GM23338 (cell line): ENCODE data around the gene CDC42EP2. TPM values are rescaled to one million over a fixed set of nuclear protein-coding genes. Genes with fewer than 3 reads are reported as not detected.

Experiments
- ATAC-seq: fragments of 200-7000 bp; cut with Tn5 transposase; 3 replicates; pipeline ENCODE4 v1.9.1; 2020
- DNase-seq: peaks from one replicate; pipeline ENCODE4 v3.0.0-alpha.2; 2015; ENCODE audit warnings: low spot score
- H2AFZ ChIP-seq: fragments of 200-600 bp; sonication (generic); 2 replicates; pipeline ENCODE4 v1.8.0; 2016; ENCODE audit warnings: antibody characterized with exemption, mild to moderate bottlenecking, moderate library complexity
- H3F3A ChIP-seq: fragments of 200-600 bp; sonication (generic); replicated peaks from 2 replicates; pipeline ENCODE4 v1.8.0; 2017; ENCODE audit warnings: antibody characterized with exemption, mixed run types, low read depth
- H3K27ac ChIP-seq: fragments of 200-600 bp; sonication (generic); 2 replicates; pipeline ENCODE4 v1.6.1; 2016; ENCODE audit warnings: low read depth
- H3K27me3 ChIP-seq: fragments of 200-600 bp; sonication (generic); 2 replicates; pipeline ENCODE4 v1.8.0; 2016; ENCODE audit warnings: mild to moderate bottlenecking, mixed run types, moderate library complexity; ENCODE audit not compliant: insufficient read depth
- H3K36me3 ChIP-seq: fragments of 200-600 bp; sonication (generic); 2 replicates; pipeline ENCODE4 v1.8.0; 2016; ENCODE audit warnings: mild to moderate bottlenecking; ENCODE audit not compliant: insufficient read depth
- H3K4me1 ChIP-seq: fragments of 200-600 bp; sonication (generic); 2 replicates; pipeline ENCODE4 v1.8.0; 2016; ENCODE audit warnings: mild to moderate bottlenecking, moderate library complexity; ENCODE audit not compliant: insufficient read depth
- H3K4me2 ChIP-seq: fragments of 200-600 bp; sonication (generic); 2 replicates; pipeline ENCODE4 v1.7.1; 2017; ENCODE audit warnings: mixed run types
- H3K4me3 ChIP-seq: fragments of 200-600 bp; sonication (generic); 2 replicates; pipeline ENCODE4 v1.6.1; 2016; ENCODE audit warnings: mixed run types
- H3K79me2 ChIP-seq: fragments of 200-600 bp; sonication (generic); replicated peaks from 2 replicates; pipeline ENCODE4 v1.8.0; 2017; ENCODE audit warnings: mild to moderate bottlenecking; ENCODE audit not compliant: insufficient read depth
- H3K9me2 ChIP-seq: fragments of 200-600 bp; sonication (generic); 2 replicates; pipeline ENCODE4 v1.8.0; 2017; ENCODE audit not compliant: insufficient read depth
- H4K20me1 ChIP-seq: fragments of 200-600 bp; sonication (generic); replicated peaks from 2 replicates; pipeline ENCODE4 v1.8.0; 2017; ENCODE audit warnings: mild to moderate bottlenecking; ENCODE audit not compliant: insufficient read depth
- H3K27ac Mint-ChIP-seq: 2 replicates; pipeline ENCODE4 v1.8.0; 2020; ENCODE audit warnings: inconsistent platforms, mild to moderate bottlenecking, moderate library complexity, mixed read lengths
- H3K27me3 Mint-ChIP-seq: 3 replicates; pipeline ENCODE4 v1.8.0; 2022; ENCODE audit warnings: low read depth, mild to moderate bottlenecking, moderate library complexity, mixed read lengths, inconsistent platforms; ENCODE audit not compliant: insufficient read depth, poor library complexity
- H3K36me3 Mint-ChIP-seq: 3 replicates; pipeline ENCODE4 v1.8.0; 2021; ENCODE audit warnings: low read depth, mild to moderate bottlenecking, inconsistent platforms, moderate library complexity, mixed read lengths
- H3K4me1 Mint-ChIP-seq: 3 replicates; pipeline ENCODE4 v1.8.0; 2020; ENCODE audit warnings: mild to moderate bottlenecking, inconsistent platforms, mixed read lengths
- H3K4me3 Mint-ChIP-seq: 3 replicates; pipeline ENCODE4 v1.8.0; 2021; ENCODE audit warnings: moderate library complexity, mild to moderate bottlenecking, inconsistent platforms, mixed read lengths
- H3K9me3 Mint-ChIP-seq: 3 replicates; pipeline ENCODE4 v1.8.0; 2020; ENCODE audit warnings: moderate library complexity, mild to moderate bottlenecking, inconsistent platforms, mixed read lengths
- CREB1 ChIP-seq: fragments of 250-450 bp; sonication (Bioruptor Pico); IDR thresholded peaks from 2 replicates; pipeline ENCODE4 v1.5.0; 2020; ENCODE audit warnings: low read depth, mild to moderate bottlenecking, moderate library complexity
- CTCF ChIP-seq, 2 experiments: fragments of 200-600 bp in 1 of 2; sonication (generic) in 1 of 2; conservative IDR thresholded peaks; 2 replicates each; pipeline versions ENCODE4 v1.5.1 to v1.6.1; 2016 to 2017; ENCODE audit warnings: antibody characterized with exemption in 2 of 2, low read depth in 2 of 2, mild to moderate bottlenecking in 2 of 2, moderate library complexity in 1 of 2
- ETS1 ChIP-seq: IDR thresholded peaks from 2 replicates; pipeline ENCODE4 v1.6.1; 2016; ENCODE audit warnings: antibody characterized with exemption
- EZH2 ChIP-seq: fragments of 200-600 bp; sonication (generic); IDR thresholded peaks from one replicate; pipeline ENCODE4 v1.8.0; 2017; ENCODE audit warnings: antibody characterized with exemption, mild to moderate bottlenecking, low read depth; ENCODE audit not compliant: unreplicated experiment
- EZH2phosphoT487 ChIP-seq: fragments of 200-600 bp; sonication (generic); IDR thresholded peaks from one replicate; pipeline ENCODE4 v1.8.1; 2018; ENCODE audit warnings: antibody characterized with exemption; ENCODE audit not compliant: unreplicated experiment
- JUNB ChIP-seq: IDR thresholded peaks from one replicate; pipeline ENCODE4 v1.6.1; 2016; ENCODE audit warnings: antibody characterized with exemption; ENCODE audit not compliant: unreplicated experiment
- NANOG ChIP-seq: IDR thresholded peaks from 2 replicates; pipeline ENCODE4 v1.6.1; 2016; ENCODE audit warnings: antibody characterized with exemption, borderline replicate concordance
- POLR2AphosphoS5 ChIP-seq: IDR thresholded peaks from 2 replicates; pipeline ENCODE4 v1.6.1; 2016; ENCODE audit warnings: antibody characterized with exemption, low read depth
- REST ChIP-seq: IDR thresholded peaks from one replicate; pipeline ENCODE4 v1.6.1; 2018; ENCODE audit warnings: antibody characterized with exemption; ENCODE audit not compliant: unreplicated experiment
- STAT1 ChIP-seq: IDR thresholded peaks from one replicate; pipeline ENCODE4 v1.6.1; 2016; ENCODE audit warnings: antibody characterized with exemption; ENCODE audit not compliant: unreplicated experiment
- ZNF114 ChIP-seq: fragments of 250-450 bp; sonication (Bioruptor Pico); IDR thresholded peaks from 2 replicates; pipeline ENCODE4 v1.5.0; 2020; ENCODE audit warnings: mild to moderate bottlenecking, moderate library complexity
- ZNF462 ChIP-seq: fragments of 250-450 bp; sonication (Bioruptor Pico); IDR thresholded peaks from 2 replicates; pipeline ENCODE4 v1.5.0; 2020; ENCODE audit warnings: mild to moderate bottlenecking, moderate library complexity
- polyA plus RNA-seq: library from polyadenylated mRNA; unstranded; fragments of >200 nt; fragmentation: Nextera tagmentation; extraction: Ambion mirVana; gene quantifications from 2 replicates; pipeline ENCODE4 v1.2.1, GENCODE V29; 2016
- total RNA-seq: library from RNA; depleted of rRNA; stranded (reverse); fragments of >200 nt; shearing (Covaris generic); gene quantifications from 2 replicates; pipeline ENCODE4 v1.2.3, GENCODE V29; 2014

The CDC42EP2 gene
- total and polyA plus RNA-seq, 2 experiments from 2014 or later = 18.2 to 19.0 TPM

- H3F3A ChIP-seq = peaks cover 33% of the 10 kb centered on the region; the same call in 1 of the 2 replicates
- no peaks in the 10 kb centered on the region for H3K9me2 ChIP-seq
- Mint-ChIP-seq H3K9me3 (no peaks in the 10 kb centered on the region), H3K27ac (no peak overlapping the region), H3K4me1 (peaks cover 9% of the 10 kb centered on the region; the same call in 2 of the 3 replicates), H3K4me3 (no peak overlapping the region), H3K27me3 (no peaks in the 10 kb centered on the region), H3K36me3 (peaks cover 75% of the 10 kb centered on the region)
- H3K36me3 ChIP-seq = peaks cover 25% of the 10 kb centered on the region
- no peak overlapping the region for H2AFZ ChIP-seq
- ATAC-seq (no peak), DNase-seq (no peak)
- TF ChIP-seq REST (no peak), EZH2phosphoT487 (no peak), ETS1 (no peak), ZNF462 (CRISPR knock-in tag) (no peak), EZH2 (no peak), NANOG (no peak), CTCF (conservative IDR thresholded peaks at IDR 0.05; ENCODE audit: low read depth in 2 of 2) (no peak), CREB1 (CRISPR knock-in tag) (no peak), STAT1 (no peak), ZNF114 (CRISPR knock-in tag) (no peak), JUNB (no peak), POLR2AphosphoS5 (no peak)
- no peak overlapping the region for H3K27ac ChIP-seq
- H3K27me3 ChIP-seq = no peaks in the 10 kb centered on the region
- H3K4me1 ChIP-seq = no peaks in the 10 kb centered on the region
- peaks cover 7% of the 10 kb centered on the region; the same call in 1 of the 2 replicates for H4K20me1 ChIP-seq
- no peak overlapping the region for H3K4me3 ChIP-seq
- H3K4me2 ChIP-seq = no peak overlapping the region
- no peaks in the 10 kb centered on the region for H3K79me2 ChIP-seq
These were observed 20.7 kb upstream of the CDC42EP2 start for GRCh38 chr11:65293909-65294381.
